ENCODE measurements around the gene PARD3B.

PARD3B gene

GRCh38 chr2:205524656-205525055, 979.4 kb downstream of the PARD3B start:
- no peak for TF ChIP-seq CTCF (IDR thresholded peaks at IDR 0.05)

DNA sequence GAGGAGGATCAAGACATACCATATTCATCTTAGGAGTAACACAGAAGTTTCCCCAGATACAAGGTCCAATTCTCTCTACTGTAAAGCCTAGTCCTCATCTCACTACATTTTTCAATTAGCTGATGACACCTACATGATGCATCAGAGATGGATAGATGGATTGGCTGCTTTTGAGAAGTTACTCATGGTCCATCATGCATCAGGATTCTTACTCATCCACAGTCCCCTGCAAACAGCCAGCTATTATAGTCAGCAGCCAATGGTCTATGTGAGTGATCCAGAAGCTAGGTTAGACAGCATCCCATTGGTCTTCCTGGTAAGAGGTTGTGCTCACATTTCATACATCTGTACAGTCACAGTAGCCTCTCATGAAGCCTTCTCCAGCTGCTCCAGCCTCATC, 982.5 kb downstream of the PARD3B start:
- no peak for DNase-seq (ENCODE audit: low spot score)
- H3K27ac ChIP-seq, result no peak overlapping the region
- no peak for TF ChIP-seq CTCF (IDR thresholded peaks at IDR 0.05)

More at GRCh38 chr2:205524656-205525055, 979.4 kb downstream of the PARD3B start:
- Histone ChIP-seq H3K4me3 (no peak overlapping the region), H3K27ac (no peak overlapping the region)
- DNase-seq (ENCODE audit: low spot score), result no peak

DNA sequence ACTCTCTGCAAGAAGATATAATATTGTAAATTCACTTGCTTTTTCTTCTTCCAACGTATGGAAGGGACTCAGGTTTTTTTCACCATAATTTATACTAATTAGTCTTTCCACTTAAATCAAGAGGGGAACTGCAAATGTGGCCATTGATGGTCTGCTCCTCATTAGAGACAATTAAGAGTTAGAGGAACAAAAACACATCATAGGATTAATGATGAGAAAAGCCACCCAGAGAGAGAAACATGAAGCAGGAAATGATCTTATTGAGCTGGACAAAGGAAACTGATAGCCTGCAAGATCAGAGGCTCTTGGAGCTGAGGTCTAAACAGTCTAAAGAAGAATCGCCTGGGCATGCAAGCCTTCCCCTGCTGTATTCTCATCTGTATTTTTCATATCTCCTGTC, 985.8 kb downstream of the PARD3B start:
- H3K27ac ChIP-seq, result no peak overlapping the region
- no peak overlapping the region for H3K4me3 ChIP-seq
- no peak for TF ChIP-seq CTCF (IDR thresholded peaks at IDR 0.05)
- no peak for DNase-seq (ENCODE audit: low spot score)

More for the DNA sequence above, 982.5 kb downstream of the PARD3B start:
- H3K4me3 ChIP-seq, result no peak overlapping the region

DNA sequence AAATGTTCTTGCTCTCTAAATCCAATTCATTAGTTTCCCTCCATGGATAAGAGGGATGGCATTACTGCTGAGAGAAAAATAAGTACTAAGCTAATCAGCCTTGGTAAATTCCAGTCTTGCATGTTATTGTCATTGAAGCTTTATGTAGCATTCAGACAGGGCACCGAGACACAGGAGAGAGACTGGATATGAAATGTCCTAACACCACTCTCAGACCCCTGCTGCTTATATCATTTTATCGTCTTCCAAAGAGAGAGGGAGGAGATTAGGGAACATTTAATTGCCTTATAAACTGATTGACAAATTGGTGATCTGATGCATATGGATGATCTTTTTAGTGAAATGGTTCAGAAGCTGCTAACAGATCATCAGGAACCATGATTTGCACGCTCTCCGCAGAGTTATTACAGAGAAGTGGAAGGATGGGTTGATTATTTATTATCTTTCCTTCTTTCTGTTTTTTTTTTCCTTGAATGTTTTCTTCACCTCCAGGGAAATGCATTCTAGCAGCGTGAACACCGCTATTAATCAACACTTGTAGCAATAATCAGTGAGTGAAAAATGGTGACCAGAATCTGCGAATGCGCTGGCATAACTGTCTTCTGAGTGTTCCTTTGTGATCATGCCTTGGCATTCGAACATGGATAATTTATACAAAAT, 986.3 kb downstream of the PARD3B start:
- no peak overlapping the region for H3K4me3 ChIP-seq
- no peak for TF ChIP-seq CTCF (IDR thresholded peaks at IDR 0.05)
- no peak for DNase-seq (ENCODE audit: low spot score)
- H3K27ac ChIP-seq, result no peak overlapping the region

DNA sequence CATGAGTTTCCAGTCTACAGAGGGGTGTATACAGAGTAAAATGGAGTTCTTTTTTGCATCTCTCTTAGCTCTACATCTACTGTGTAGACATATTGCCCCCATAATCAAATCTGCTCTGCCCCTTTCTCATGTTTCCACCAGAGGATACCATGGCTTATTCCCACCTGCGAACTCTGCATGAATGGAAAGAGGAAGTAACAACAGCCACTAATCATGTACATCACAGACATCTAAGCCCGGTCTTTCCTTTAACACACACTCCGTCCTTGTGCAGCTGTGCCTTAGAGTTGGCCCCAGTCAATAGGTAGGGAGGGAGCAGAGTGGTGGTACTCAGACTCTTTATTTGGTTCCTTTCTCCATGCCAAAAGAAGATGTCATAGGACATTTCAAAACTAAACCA, 989.7 kb downstream of the PARD3B start:
- no peak overlapping the region for H3K4me3 ChIP-seq
- TF ChIP-seq CTCF (IDR thresholded peaks at IDR 0.05), result no peak
- DNase-seq (ENCODE audit: low spot score), result no peak
- no peak overlapping the region for H3K27ac ChIP-seq

GRCh38 chr2:205539603-205540002, 994.3 kb downstream of the PARD3B start:
- no peak for TF ChIP-seq CTCF (IDR thresholded peaks at IDR 0.05)
- no peak for DNase-seq (ENCODE audit: low spot score)
- Histone ChIP-seq H3K4me3 (no peak overlapping the region), H3K27ac (no peak overlapping the region)

DNA sequence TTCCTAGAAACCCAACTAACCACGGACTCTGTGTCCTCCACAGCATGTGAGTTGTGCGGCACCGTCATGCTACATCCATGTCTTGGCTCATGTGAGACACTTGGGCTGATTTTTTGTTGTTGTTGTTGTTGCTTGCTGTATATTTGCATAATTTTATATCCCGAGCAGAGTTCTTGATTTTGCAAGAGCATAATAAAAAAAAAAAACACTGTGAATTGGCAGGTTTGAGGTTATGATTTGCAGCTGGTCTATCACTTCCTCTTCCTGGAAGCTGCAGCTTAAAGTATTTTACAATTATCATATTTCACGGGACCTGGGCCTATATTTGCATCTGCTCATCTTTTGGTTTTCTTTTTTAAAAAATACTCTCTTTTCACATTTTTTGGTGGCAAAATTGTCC, 994.8 kb downstream of the PARD3B start:
- Histone ChIP-seq H3K27ac (no peak overlapping the region), H3K4me3 (no peak overlapping the region)
- no peak for TF ChIP-seq CTCF (IDR thresholded peaks at IDR 0.05)
- DNase-seq (ENCODE audit: low spot score), result no peak
